H9 (cell line): ENCODE data around the gene DNAAF9. TPM values are rescaled to one million over a fixed set of nuclear protein-coding genes. Genes with fewer than 3 reads are reported as not detected.

Experiments used
- DNase-seq: peaks from one replicate; pipeline ENCODE4 v3.0.0-alpha.2; 2017
- H2AFZ ChIP-seq: one replicate; pipeline ENCODE4 v1.6.1; 2013; ENCODE audit warnings: mild to moderate bottlenecking, low read length, control low read depth, moderate library complexity
- H2AK5ac ChIP-seq: 2 replicates; pipeline ENCODE4 v1.6.1; 2013; ENCODE audit warnings: low read length, control low read depth, mixed read lengths; ENCODE audit not compliant: insufficient read length
- H2BK120ac ChIP-seq: one replicate; pipeline ENCODE4 v1.6.1; 2013; ENCODE audit warnings: low read depth, mild to moderate bottlenecking, low read length, control low read depth, inconsistent platforms; ENCODE audit not compliant: poor library complexity, severe bottlenecking
- H2BK12ac ChIP-seq: 2 replicates; pipeline ENCODE4 v1.6.1; 2013; ENCODE audit warnings: low read length, control low read depth, mixed read lengths, low read depth; ENCODE audit not compliant: insufficient read length
- H2BK15ac ChIP-seq: 2 replicates; pipeline ENCODE4 v1.6.1; 2013; ENCODE audit warnings: low read depth, low read length, control low read depth
- H2BK20ac ChIP-seq: one replicate; pipeline ENCODE4 v1.6.1; 2013; ENCODE audit warnings: low read depth, mild to moderate bottlenecking, low read length, control low read depth, inconsistent platforms; ENCODE audit not compliant: poor library complexity, severe bottlenecking
- H2BK5ac ChIP-seq: 2 replicates; pipeline ENCODE4 v1.6.1; 2013; ENCODE audit warnings: low read length, control low read depth, mixed read lengths; ENCODE audit not compliant: insufficient read length
- H3K14ac ChIP-seq: 2 replicates; pipeline ENCODE4 v1.6.1; 2013; ENCODE audit warnings: low read length, control low read depth; ENCODE audit not compliant: insufficient read depth
- H3K18ac ChIP-seq: 2 replicates; pipeline ENCODE4 v1.6.1; 2013; ENCODE audit warnings: low read depth, mild to moderate bottlenecking, mixed read lengths, low read length, control low read depth; ENCODE audit not compliant: insufficient read length
- H3K23ac ChIP-seq: 2 replicates; pipeline ENCODE4 v1.6.1; 2013; ENCODE audit warnings: low read length, control low read depth, mixed read lengths, low read depth; ENCODE audit not compliant: insufficient read length
- H3K23me2 ChIP-seq: 2 replicates; pipeline ENCODE4 v1.6.1; 2013; ENCODE audit warnings: low read depth, mild to moderate bottlenecking, mixed read lengths, low read length, control low read depth; ENCODE audit not compliant: insufficient read length, poor library complexity, severe bottlenecking
- H3K27ac ChIP-seq: 2 replicates; pipeline ENCODE4 v1.5.1; 2013; ENCODE audit warnings: low read length, control low read depth, mixed read lengths, low read depth; ENCODE audit not compliant: insufficient read length
- H3K27me3 ChIP-seq: 2 replicates; pipeline ENCODE4 v1.6.1; 2013; ENCODE audit warnings: low read length, control low read depth, inconsistent platforms; ENCODE audit not compliant: insufficient read depth
- H3K4ac ChIP-seq: 2 replicates; pipeline ENCODE4 v1.6.1; 2013; ENCODE audit warnings: low read depth, mild to moderate bottlenecking, control low read depth, inconsistent platforms, low read length, moderate library complexity
- H3K4me1 ChIP-seq: 2 replicates; pipeline ENCODE4 v1.6.1; 2013; ENCODE audit warnings: low read length, control low read depth, inconsistent platforms; ENCODE audit not compliant: insufficient read depth
- H3K4me2 ChIP-seq: 2 replicates; pipeline ENCODE4 v1.6.1; 2013; ENCODE audit warnings: low read length, control low read depth, mixed read lengths; ENCODE audit not compliant: insufficient read length, insufficient read depth
- H3K56ac ChIP-seq: 2 replicates; pipeline ENCODE4 v1.6.1; 2013; ENCODE audit warnings: low read depth, mild to moderate bottlenecking, mixed read lengths, low read length, control low read depth; ENCODE audit not compliant: insufficient read length
- H3K79me1 ChIP-seq: 2 replicates; pipeline ENCODE4 v1.6.1; 2013; ENCODE audit warnings: low read depth, mild to moderate bottlenecking, moderate library complexity, low read length, control low read depth, inconsistent platforms; ENCODE audit not compliant: insufficient read depth, poor library complexity, severe bottlenecking
- H3K79me2 ChIP-seq: 2 replicates; pipeline ENCODE4 v1.6.1; 2013; ENCODE audit warnings: low read length, control low read depth, inconsistent platforms; ENCODE audit not compliant: insufficient read depth
- H3K9ac ChIP-seq: 2 replicates; pipeline ENCODE4 v1.6.1; 2013; ENCODE audit warnings: low read length, control low read depth, mixed read lengths; ENCODE audit not compliant: insufficient read length; ENCODE audit errors: extremely low read depth
- H3K9me3 ChIP-seq: one replicate; pipeline ENCODE4 v1.6.1; 2013; ENCODE audit warnings: low read depth, low read length, inconsistent platforms; ENCODE audit not compliant: control insufficient read depth
- H3T11ph ChIP-seq: one replicate; pipeline ENCODE4 v1.6.1; 2013; ENCODE audit warnings: mild to moderate bottlenecking, low read length, control low read depth, inconsistent platforms
- H4K20me1 ChIP-seq: one replicate; pipeline ENCODE4 v1.6.1; 2013; ENCODE audit not compliant: control insufficient read depth, insufficient read length, insufficient read depth
- H4K5ac ChIP-seq: 2 replicates; pipeline ENCODE4 v1.6.1; 2013; ENCODE audit warnings: low read depth, mild to moderate bottlenecking, mixed read lengths, low read length, control low read depth; ENCODE audit not compliant: insufficient read length
- H4K8ac ChIP-seq: replicated peaks from 2 replicates; pipeline ENCODE4 v1.6.1; 2013; ENCODE audit warnings: low read length, control low read depth, mixed read lengths, low read depth; ENCODE audit not compliant: insufficient read length
- H4K91ac ChIP-seq: 2 replicates; pipeline ENCODE4 v1.6.1; 2013; ENCODE audit warnings: low read depth, mild to moderate bottlenecking, moderate library complexity, mixed read lengths, low read length, control low read depth; ENCODE audit not compliant: insufficient read length
- H3K27ac Mint-ChIP-seq, 3 experiments: 2 replicates in 2 of 3; 3 replicates in 1 of 3; pipeline ENCODE4 v1.8.0; 2020 to 2021; ENCODE audit warnings: mixed read lengths in 3 of 3, mild to moderate bottlenecking in 1 of 3, moderate library complexity in 1 of 3
- H3K27me3 Mint-ChIP-seq: 2 replicates; pipeline ENCODE4 v1.8.0; 2021; ENCODE audit warnings: low read depth, mild to moderate bottlenecking, moderate library complexity, mixed read lengths
- H3K36me3 Mint-ChIP-seq, 3 experiments: 2 replicates in 2 of 3; 3 replicates in 1 of 3; pipeline ENCODE4 v1.8.0; 2020 to 2021; ENCODE audit warnings: low read depth in 3 of 3, mixed read lengths in 3 of 3; ENCODE audit not compliant: insufficient read depth in 1 of 3
- H3K4me1 Mint-ChIP-seq, 2 experiments: 2 replicates each; pipeline ENCODE4 v1.8.0; 2020; ENCODE audit warnings: mixed read lengths in 2 of 2
- H3K4me3 Mint-ChIP-seq, 2 experiments: 2 replicates in 1 of 2; 3 replicates in 1 of 2; pipeline ENCODE4 v1.8.0; 2020 to 2021; ENCODE audit warnings: mild to moderate bottlenecking in 2 of 2, mixed read lengths in 2 of 2, moderate library complexity in 1 of 2
- H3K9me3 Mint-ChIP-seq, 2 experiments: 2 replicates in 1 of 2; 3 replicates in 1 of 2; pipeline ENCODE4 v1.8.0; 2020; ENCODE audit warnings: mild to moderate bottlenecking in 2 of 2, mixed read lengths in 2 of 2, moderate library complexity in 1 of 2
- CTCF ChIP-seq: fragments of 200-600 bp; sonication (generic); conservative IDR thresholded peaks from 3 replicates; pipeline ENCODE4 v1.8.0; 2021; ENCODE audit warnings: antibody characterized with exemption, mild to moderate bottlenecking
- WGBS: extraction: QIAGEN DNeasy Blood & Tissue Kit; methylation state at CpG from one replicate; pipeline ENCODE4 v1.1.7; 2013; ENCODE audit warnings: missing lambda C conversion rate, low lambda C conversion rate, mixed read lengths; ENCODE audit not compliant: insufficient read length; ENCODE audit errors: extremely low coverage; 5-methylcytosine and 5-hydroxymethylcytosine counted together
- total RNA-seq: library from RNA; stranded (reverse); gene quantifications from 2 replicates; pipeline ENCODE4 v1.2.1, GENCODE V29; 2021

The DNAAF9 gene
- total RNA-seq, 1 experiment from 2014 or later, result 5.5 TPM

- TF ChIP-seq CTCF, result no peak
- Histone ChIP-seq H2AFZ (no peak overlapping the region), H2AK5ac (no peak overlapping the region), H4K91ac (no peak overlapping the region), H4K8ac (no peak overlapping the region), H3K9me3 (no peaks in the 10 kb centered on the region), H3K56ac (no peak overlapping the region), H3K14ac (no peak overlapping the region), H3K27ac (no peak overlapping the region), H3K9ac (no peak overlapping the region), H3K4me2 (no peak overlapping the region), H2BK5ac (no peak overlapping the region), H2BK20ac (no peak overlapping the region), H3K23ac (no peak overlapping the region), H2BK12ac (no peak overlapping the region), H3K79me2 (no peaks in the 10 kb centered on the region), H3K4me1 (no peaks in the 10 kb centered on the region), H2BK15ac (no peak overlapping the region), H3K23me2 (no peaks in the 10 kb centered on the region), H3K4ac (no peak overlapping the region), H3T11ph (no peak overlapping the region), H3K27me3 (no peaks in the 10 kb centered on the region), H4K20me1 (no peaks in the 10 kb centered on the region), H4K5ac (no peak overlapping the region), H2BK120ac (no peak overlapping the region), H3K18ac (no peak overlapping the region), H3K79me1 (no peaks in the 10 kb centered on the region)
- DNase-seq, result no peak
- peaks cover 0 to 5% (median 0%) of the 10 kb centered on the region in 3 experiments; a peak in 2 of 7 replicates for H3K36me3 Mint-ChIP-seq
- H3K4me1 Mint-ChIP-seq, result peaks cover 5% of the 10 kb centered on the region in 2 experiments; a peak in 3 of 4 replicates
- H3K4me3 Mint-ChIP-seq, result no peak overlapping the region
- peaks cover 9% of the 10 kb centered on the region for H3K27me3 Mint-ChIP-seq
- H3K9me3 Mint-ChIP-seq, result peaks cover 9 to 15% of the 10 kb centered on the region in 2 experiments
- WGBS, result no CpG with 5 or more reads among the region's 11 CpGs
- no peak overlapping the region for H3K27ac Mint-ChIP-seq
Observed at GRCh38 chr20:3412600-3413392, 5.3 kb upstream of the DNAAF9 start.
